GM12878 (cell line): ENCODE data around the gene RFTN2. TPM values are rescaled to one million over a fixed set of nuclear protein-coding genes. Genes with fewer than 3 reads are reported as not detected.

Source experiments
- ATAC-seq: fragments of 200-7000 bp; cut with Tn5 transposase; 3 replicates; pipeline ENCODE4 v1.9.1; 2020; ENCODE audit warnings: mild to moderate bottlenecking, moderate library complexity
- BruUV-seq: library from RNA; stranded (reverse); fragments of 400-500 nt; replicated peaks from 2 replicates; lab custom pipeline; 2021; lab: Mats Ljungman, UMichigan
- CTCF ChIA-PET: fragments of 300-600 bp; sonication (Branson Sonifier 250); formaldehyde crosslinking; extraction: SDS; loops from one replicate; lab custom pipeline; 2021; ENCODE audit warnings: inconsistent platforms; lab: Yijun Ruan, JAX
- POLR2A ChIA-PET: fragments of 350-600 bp; formaldehyde crosslinking; extraction: SDS; loops from one replicate; lab custom pipeline; 2021; ENCODE audit warnings: inconsistent platforms; lab: Charles Lee
- RAD21 ChIA-PET: fragments of 300-600 bp; sonication (Branson Sonifier 250); formaldehyde crosslinking; loops from one replicate; lab custom pipeline; 2023; ENCODE audit warnings: antibody characterized with exemption; ENCODE audit not compliant: unreplicated experiment; lab: Charles Lee
- SMC1A ChIA-PET: fragments of 300-600 bp; sonication (Branson Sonifier 250); formaldehyde crosslinking; loops from one replicate; lab custom pipeline; 2023; ENCODE audit not compliant: unreplicated experiment, uncharacterized antibody; lab: Charles Lee
- DNase-seq: peaks from one replicate; pipeline ENCODE4 v3.0.0-alpha.2; 2011; ENCODE audit warnings: low read depth, low spot score
- FAIRE-seq: peaks from 3 replicates; lab custom pipeline; 2011; peaks lifted over from hg19 to GRCh38; lab: Jason Lieb, UNC
- H2AFZ ChIP-seq: 2 replicates; pipeline ENCODE4 v1.6.0; 2011; ENCODE audit warnings: low read depth, low read length, control low read depth; ENCODE audit not compliant: control insufficient read depth
- H3K27ac ChIP-seq: 2 replicates; pipeline ENCODE4 v1.5.1; 2011; ENCODE audit warnings: control low read depth; ENCODE audit not compliant: control insufficient read depth, insufficient read depth
- H3K27me3 ChIP-seq, 2 experiments: replicated peaks in 1 of 2; 2 replicates each; pipeline versions ENCODE4 v1.6.0 to v1.6.1; 2011; ENCODE audit warnings: low read length in 1 of 2; ENCODE audit not compliant: control insufficient read depth in 2 of 2, insufficient read depth in 2 of 2
- H3K36me3 ChIP-seq, 2 experiments: 2 replicates each; pipeline ENCODE4 v1.5.1; 2011; ENCODE audit warnings: low read length in 1 of 2; ENCODE audit not compliant: control insufficient read depth in 2 of 2, insufficient read depth in 2 of 2
- H3K4me1 ChIP-seq: 2 replicates; pipeline ENCODE4 v1.6.1; 2011; ENCODE audit warnings: mild to moderate bottlenecking, low read length, moderate library complexity, mixed read lengths; ENCODE audit not compliant: control insufficient read depth, insufficient read depth
- H3K4me2 ChIP-seq: 2 replicates; pipeline ENCODE4 v1.6.0; 2011; ENCODE audit warnings: control low read depth; ENCODE audit not compliant: control insufficient read depth, insufficient read depth
- H3K4me3 ChIP-seq: fragments of 200-600 bp; sonication (generic); 2 replicates; pipeline ENCODE4 v1.5.1; 2016
- H3K79me2 ChIP-seq: 2 replicates; pipeline ENCODE4 v1.6.0; 2011; ENCODE audit warnings: low read length; ENCODE audit not compliant: control insufficient read depth, insufficient read depth
- H3K9ac ChIP-seq: 2 replicates; pipeline ENCODE4 v1.8.0; 2011; ENCODE audit warnings: low read length, control low read depth, mixed read lengths; ENCODE audit not compliant: control insufficient read depth, insufficient read depth
- H3K9me3 ChIP-seq: replicated peaks from 3 replicates; pipeline ENCODE4 v1.5.1; 2011; ENCODE audit warnings: mild to moderate bottlenecking, low read length; ENCODE audit not compliant: control insufficient read depth, insufficient read depth
- H4K20me1 ChIP-seq: 2 replicates; pipeline ENCODE4 v1.6.0; 2011; ENCODE audit not compliant: control insufficient read depth, insufficient read depth
- BMI1 ChIP-seq: fragments of 450-650 bp; IDR thresholded peaks from 2 replicates; pipeline ENCODE4 v1.6.1; 2016; ENCODE audit warnings: mild to moderate bottlenecking, moderate library complexity, borderline replicate concordance
- IKZF1 ChIP-seq: fragments of 450-650 bp; conservative IDR thresholded peaks from 2 replicates; pipeline ENCODE4 v1.6.1; 2017; ENCODE audit warnings: antibody characterized with exemption, mild to moderate bottlenecking
- WGBS: methylation state at CpG from one replicate; pipeline ENCODE4 v1.1.6; 2016; ENCODE audit warnings: low lambda C conversion rate; ENCODE audit not compliant: insufficient replicate concordance, insufficient coverage; ENCODE audit errors: missing lambda C conversion rate; 5-methylcytosine and 5-hydroxymethylcytosine counted together
- in situ Hi-C: fragments of 300-500 bp; cut with MboI; formaldehyde crosslinking; loops from 9 replicates; pipeline ENCODE4 v1.14.3; 2018; ENCODE audit warnings: mixed read lengths
- intact Hi-C: fragments of 100-400 bp; cut with micrococcal nuclease; formaldehyde crosslinking; loops from one replicate; pipeline ENCODE4 v1.14.2; 2022; ENCODE audit not compliant: unreplicated experiment
- polyA plus RNA-seq, 11 experiments: library from polyadenylated mRNA; depleted of rRNA in 4 of 11; unstranded in 6 of 11; stranded (reverse) in 5 of 11; fragments of >200 nt; fragmentation: Nextera tagmentation in 4 of 11; fragmentation: Illumina TruSeq in 1 of 11; extraction: Ambion mirVana in 4 of 11; extraction: Trizol in 1 of 11; gene quantifications; 1 replicate in 1 of 11; 2 replicates in 10 of 11; pipeline versions ENCODE4 v1.2.1 to v1.2.3, GENCODE V29; 2011 to 2016; ENCODE audit warnings: inconsistent platforms in 2 of 11, missing spikeins in 2 of 11, low read depth in 1 of 11
- total RNA-seq, 4 experiments: library from RNA; depleted of rRNA in 3 of 4; stranded (reverse); fragments of >200 nt in 3 of 4; fragmentation: Illumina TruSeq in 1 of 4; extraction: Trizol in 1 of 4; gene quantifications; 2 replicates each; pipeline versions ENCODE4 v1.2.1 to v1.2.3, GENCODE V29; 2013 to 2021
- TF ChIP-seq, protein P1 (sequence below): fragments of 450-650 bp; formaldehyde crosslinking; IDR thresholded peaks from 2 replicates; pipeline ENCODE4 v1.5.0; 2022; ENCODE audit warnings: mild to moderate bottlenecking, missing genetic modification characterization

Gene RFTN2
- total and polyA plus RNA-seq, 10 of the 15 experiments (the other 5 are each of a cell fraction or from before 2014, with no cell fraction given), result 0.09 to 0.23 TPM; not detected in 8

DNA sequence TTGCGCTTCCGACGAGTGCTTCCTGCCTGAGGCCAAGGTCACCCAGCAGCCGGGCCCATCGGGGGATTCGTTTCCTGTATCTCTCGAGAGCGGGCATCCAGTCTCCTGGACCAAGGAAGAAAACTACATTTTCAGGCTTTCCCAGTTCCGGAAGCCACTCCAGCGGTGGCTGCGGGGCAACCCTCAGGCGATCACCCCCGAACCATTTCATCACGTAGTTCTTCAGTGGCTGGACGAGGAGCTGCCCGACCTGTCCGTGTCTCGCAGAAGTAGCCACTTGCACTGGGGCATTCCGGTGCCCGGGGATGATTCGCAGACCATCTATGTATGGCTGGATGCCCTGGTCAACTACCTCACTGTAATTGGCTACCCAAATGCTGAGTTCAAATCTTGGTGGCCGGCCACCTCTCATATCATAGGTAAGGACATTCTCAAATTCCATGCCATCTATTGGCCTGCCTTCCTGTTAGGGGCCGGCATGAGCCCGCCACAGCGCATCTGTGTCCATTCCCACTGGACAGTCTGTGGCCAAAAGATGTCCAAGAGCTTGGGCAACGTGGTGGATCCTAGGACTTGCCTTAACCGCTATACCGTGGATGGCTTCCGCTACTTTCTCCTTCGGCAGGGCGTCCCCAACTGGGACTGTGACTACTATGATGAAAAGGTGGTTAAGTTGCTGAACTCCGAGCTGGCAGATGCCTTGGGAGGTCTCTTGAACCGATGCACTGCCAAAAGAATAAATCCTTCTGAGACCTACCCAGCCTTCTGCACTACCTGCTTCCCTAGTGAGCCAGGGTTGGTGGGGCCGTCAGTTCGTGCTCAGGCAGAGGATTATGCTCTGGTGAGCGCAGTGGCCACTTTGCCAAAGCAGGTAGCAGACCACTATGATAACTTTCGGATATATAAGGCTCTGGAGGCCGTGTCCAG, 30.8 kb upstream of the RFTN2 start:
- H3K9me3 ChIP-seq, result no peaks in the 10 kb centered on the region
- peak; percentile 5 for ATAC-seq
- peak overlapping the region; percentile 81 for H3K4me3 ChIP-seq
- peaks cover 9% of the 10 kb centered on the region for H3K4me1 ChIP-seq
- WGBS, result 15% methylated on average over 38 of the region's 38 CpGs
- H2AFZ ChIP-seq, result peak overlapping the region; percentile 98
- in situ Hi-C loops (loop anchor here (5.0 kb wide), 1 partner anchor 71 kb away; no protein-coding TSS in a partner anchor), intact Hi-C loops (loop anchor here (2.0 to 5.0 kb wide), 5 partner anchors 104 to 271 kb away; partner anchors contain the start of genes COQ10B, HSPE1, MOB4 and SF3B1)
- H3K36me3 ChIP-seq, result peaks cover 0 to 5% of the 10 kb centered on the region in 2 experiments; a peak in 1 of 4 replicates
- ChIA-PET CTCF (interaction anchor here (0.6 to 4.5 kb wide), 16 partner anchors 10 to 591 kb away, joined by 3 to 60 read pairs (median 4); partner anchors contain the start of genes HSPD1 and HSPE1), POLR2A (interaction anchor here (1.0 to 3.1 kb wide), 9 partner anchors 10 to 579 kb away, joined by 3 to 24 read pairs (median 4); partner anchors contain the start of genes COQ10B, HSPD1 and HSPE1), RAD21 (interaction anchor here (0.9 to 3.1 kb wide), 8 partner anchors 10 to 271 kb away, joined by 3 to 22 read pairs (median 4); partner anchors contain the start of genes HSPD1, HSPE1, MOB4 and SF3B1), SMC1A (interaction anchor here (0.8 to 8.9 kb wide), 13 partner anchors 10 to 591 kb away, joined by 3 to 58 read pairs (median 4); partner anchors contain the start of genes HSPD1 and HSPE1)
- H3K27me3 ChIP-seq, result no peaks in the 10 kb centered on the region
- peak overlapping the region; percentile 82 for H3K9ac ChIP-seq
- peak overlapping the region; percentile 61 for H3K27ac ChIP-seq
- no peaks in the 10 kb centered on the region; the same call in 1 of the 2 replicates for H4K20me1 ChIP-seq
- H3K4me2 ChIP-seq, result peak overlapping the region; percentile 79
- BruUV-seq, result no TSS peak
- TF ChIP-seq, protein P1, sequence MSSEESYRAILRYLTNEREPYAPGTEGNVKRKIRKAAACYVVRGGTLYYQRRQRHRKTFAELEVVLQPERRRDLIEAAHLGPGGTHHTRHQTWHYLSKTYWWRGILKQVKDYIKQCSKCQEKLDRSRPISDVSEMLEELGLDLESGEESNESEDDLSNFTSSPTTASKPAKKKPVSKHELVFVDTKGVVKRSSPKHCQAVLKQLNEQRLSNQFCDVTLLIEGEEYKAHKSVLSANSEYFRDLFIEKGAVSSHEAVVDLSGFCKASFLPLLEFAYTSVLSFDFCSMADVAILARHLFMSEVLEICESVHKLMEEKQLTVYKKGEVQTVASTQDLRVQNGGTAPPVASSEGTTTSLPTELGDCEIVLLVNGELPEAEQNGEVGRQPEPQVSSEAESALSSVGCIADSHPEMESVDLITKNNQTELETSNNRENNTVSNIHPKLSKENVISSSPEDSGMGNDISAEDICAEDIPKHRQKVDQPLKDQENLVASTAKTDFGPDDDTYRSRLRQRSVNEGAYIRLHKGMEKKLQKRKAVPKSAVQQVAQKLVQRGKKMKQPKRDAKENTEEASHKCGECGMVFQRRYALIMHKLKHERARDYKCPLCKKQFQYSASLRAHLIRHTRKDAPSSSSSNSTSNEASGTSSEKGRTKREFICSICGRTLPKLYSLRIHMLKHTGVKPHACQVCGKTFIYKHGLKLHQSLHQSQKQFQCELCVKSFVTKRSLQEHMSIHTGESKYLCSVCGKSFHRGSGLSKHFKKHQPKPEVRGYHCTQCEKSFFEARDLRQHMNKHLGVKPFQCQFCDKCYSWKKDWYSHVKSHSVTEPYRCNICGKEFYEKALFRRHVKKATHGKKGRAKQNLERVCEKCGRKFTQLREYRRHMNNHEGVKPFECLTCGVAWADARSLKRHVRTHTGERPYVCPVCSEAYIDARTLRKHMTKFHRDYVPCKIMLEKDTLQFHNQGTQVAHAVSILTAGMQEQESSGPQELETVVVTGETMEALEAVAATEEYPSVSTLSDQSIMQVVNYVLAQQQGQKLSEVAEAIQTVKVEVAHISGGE, result no peak
- TF ChIP-seq BMI1 (no peak), IKZF1 (0 out of 2 replicates have a peak, but pooled peaks have one; percentile 1)
- DNase-seq, result no peak
- peaks cover 54% of the 10 kb centered on the region for H3K79me2 ChIP-seq
- FAIRE-seq, result no peak
